ENCODE data around the gene RTN4. TPM values are rescaled to one million over a fixed set of nuclear protein-coding genes. Genes with fewer than 3 reads are reported as not detected.

The RTN4 gene
- total RNA-seq, 1 donor from 2014 or later: 275 TPM

DNA sequence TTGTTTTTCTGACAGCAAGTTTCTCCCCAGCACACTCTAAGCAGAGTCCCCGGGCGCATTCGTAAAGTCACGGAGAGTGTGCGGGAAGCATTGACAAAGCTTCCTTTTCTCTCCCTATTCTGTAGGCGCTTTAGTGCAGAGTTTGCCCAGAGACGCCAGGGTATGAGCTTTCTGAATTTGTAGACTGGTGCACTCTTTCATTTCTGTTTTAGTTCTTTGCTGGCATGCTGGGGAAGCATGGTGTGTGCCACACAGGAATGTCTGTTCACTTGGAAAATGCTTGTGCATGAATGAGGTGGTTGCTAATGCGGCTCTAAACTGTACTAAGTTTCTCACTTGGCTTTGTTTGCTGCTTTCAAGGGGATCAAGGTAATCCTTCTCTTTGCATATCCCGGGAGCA, 102.6 kb downstream of the RTN4 start:
- intact Hi-C loops (cut with DNase I): no loop called here
- ATAC-seq (no peak), DNase-seq (no peak)
- TF ChIP-seq, protein P1, sequence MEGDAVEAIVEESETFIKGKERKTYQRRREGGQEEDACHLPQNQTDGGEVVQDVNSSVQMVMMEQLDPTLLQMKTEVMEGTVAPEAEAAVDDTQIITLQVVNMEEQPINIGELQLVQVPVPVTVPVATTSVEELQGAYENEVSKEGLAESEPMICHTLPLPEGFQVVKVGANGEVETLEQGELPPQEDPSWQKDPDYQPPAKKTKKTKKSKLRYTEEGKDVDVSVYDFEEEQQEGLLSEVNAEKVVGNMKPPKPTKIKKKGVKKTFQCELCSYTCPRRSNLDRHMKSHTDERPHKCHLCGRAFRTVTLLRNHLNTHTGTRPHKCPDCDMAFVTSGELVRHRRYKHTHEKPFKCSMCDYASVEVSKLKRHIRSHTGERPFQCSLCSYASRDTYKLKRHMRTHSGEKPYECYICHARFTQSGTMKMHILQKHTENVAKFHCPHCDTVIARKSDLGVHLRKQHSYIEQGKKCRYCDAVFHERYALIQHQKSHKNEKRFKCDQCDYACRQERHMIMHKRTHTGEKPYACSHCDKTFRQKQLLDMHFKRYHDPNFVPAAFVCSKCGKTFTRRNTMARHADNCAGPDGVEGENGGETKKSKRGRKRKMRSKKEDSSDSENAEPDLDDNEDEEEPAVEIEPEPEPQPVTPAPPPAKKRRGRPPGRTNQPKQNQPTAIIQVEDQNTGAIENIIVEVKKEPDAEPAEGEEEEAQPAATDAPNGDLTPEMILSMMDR (IDR thresholded peaks at IDR 0.05): no peak
- Histone ChIP-seq H3K4me1 (no peaks in the 10 kb centered on the region), H3K4me3 (no peak overlapping the region), H3K27ac (no peak overlapping the region), H3K9me3 (no peaks in the 10 kb centered on the region), H3K27me3 (no peaks in the 10 kb centered on the region), H3K36me3 (no peaks in the 10 kb centered on the region)

DNA sequence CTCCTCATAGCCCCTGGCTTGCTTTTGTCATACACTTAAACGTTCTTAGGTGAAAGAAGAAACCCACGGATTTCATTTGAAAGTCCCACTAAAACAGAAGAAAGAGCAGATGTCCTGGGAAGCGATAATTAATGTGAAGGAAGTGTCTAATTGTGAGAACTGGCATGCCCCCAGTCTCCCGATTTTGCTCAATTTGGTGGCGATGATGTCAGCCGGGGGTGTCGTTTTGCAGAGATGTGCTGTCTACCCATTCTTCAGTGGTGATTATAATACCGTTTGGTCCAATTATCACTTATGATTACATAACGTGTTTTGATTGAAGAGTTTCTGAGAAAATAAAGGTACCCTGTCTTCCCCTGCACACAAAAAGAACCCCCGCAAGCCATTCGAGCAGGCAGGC, 103.1 kb downstream of the RTN4 start:
- no peak for ATAC-seq
- Histone ChIP-seq H3K9me3 (no peaks in the 10 kb centered on the region), H3K4me3 (no peak overlapping the region), H3K36me3 (no peaks in the 10 kb centered on the region), H3K4me1 (no peaks in the 10 kb centered on the region), H3K27me3 (no peaks in the 10 kb centered on the region), H3K27ac (no peak overlapping the region)
- intact Hi-C loops (cut with DNase I): no loop called here
- TF ChIP-seq, protein P1 (IDR thresholded peaks at IDR 0.05): no peak
- DNase-seq: no peak

DNA sequence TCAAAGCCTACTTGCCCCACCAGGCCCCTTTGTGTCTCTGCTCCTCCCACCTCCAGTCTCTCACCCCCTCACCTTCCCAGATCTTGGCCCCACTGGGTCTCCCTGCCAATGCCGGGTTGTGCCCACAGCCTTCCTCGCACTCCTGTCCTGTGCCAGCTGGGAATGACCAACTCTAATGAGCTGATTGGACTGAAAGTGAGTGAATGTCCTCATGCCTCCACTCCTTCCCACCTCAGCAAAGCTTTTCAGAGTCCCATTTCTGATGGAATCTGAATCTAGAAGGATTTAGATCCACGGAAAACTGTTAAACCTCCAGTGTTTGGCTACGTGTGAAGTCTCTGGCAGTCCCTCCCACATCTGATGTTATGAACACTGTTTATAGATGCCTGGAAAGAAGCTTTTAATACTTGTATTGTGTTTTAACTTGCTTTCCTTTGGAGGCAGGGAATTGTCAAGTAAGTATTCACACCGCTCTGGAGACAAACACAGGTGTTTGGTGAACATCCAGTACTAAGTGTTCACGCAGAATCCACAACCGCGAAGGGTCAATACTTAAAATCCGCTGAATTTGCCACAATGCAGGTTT, 103.9 kb downstream of the RTN4 start:
- intact Hi-C loops (cut with DNase I): no loop called here
- TF ChIP-seq, protein P1 (IDR thresholded peaks at IDR 0.05): no peak
- ATAC-seq: no peak
- Histone ChIP-seq H3K4me1 (no peaks in the 10 kb centered on the region), H3K27me3 (no peaks in the 10 kb centered on the region), H3K4me3 (no peak overlapping the region), H3K36me3 (no peaks in the 10 kb centered on the region), H3K27ac (no peak overlapping the region), H3K9me3 (no peaks in the 10 kb centered on the region)
- DNase-seq: no peak

DNA sequence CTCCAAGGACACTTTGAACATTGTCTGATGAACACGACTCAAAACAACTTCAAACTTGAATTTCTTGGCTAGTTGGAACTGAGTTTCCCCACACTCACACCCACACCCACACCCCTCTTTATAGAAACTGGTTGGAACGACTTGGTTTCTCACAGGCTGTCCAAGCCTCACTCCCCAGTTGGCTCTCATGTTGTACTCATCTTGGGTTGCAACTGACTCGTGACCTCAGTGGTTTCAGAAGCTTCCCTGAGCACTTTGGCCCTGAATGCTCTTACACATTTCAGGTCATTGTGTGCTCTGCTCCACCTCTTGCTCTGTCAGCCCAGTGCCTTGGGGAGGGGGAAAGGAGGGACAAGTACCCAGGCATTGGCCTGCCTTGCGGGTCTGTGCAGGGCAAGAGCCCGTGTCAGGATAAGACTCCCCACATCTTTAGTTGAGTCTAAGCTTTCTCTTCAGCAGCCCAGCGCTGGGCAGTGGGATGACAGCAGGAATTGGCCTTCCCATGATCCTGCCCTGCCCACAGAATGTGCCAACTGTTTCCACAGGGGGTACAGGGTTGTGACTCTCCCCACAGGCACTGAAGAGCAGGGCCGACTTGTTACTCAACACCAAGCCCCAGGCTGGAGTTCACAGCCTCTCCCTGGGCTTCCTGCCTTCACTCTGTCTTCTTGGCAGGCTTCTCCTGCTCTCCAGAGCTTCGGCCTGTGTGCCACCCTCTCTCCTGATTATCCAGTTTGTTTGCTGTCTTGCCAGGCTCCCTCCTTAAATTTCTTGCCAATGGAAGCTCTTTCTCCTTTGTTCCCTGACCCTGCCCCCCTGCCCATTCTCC, 104.6 kb downstream of the RTN4 start:
- Histone ChIP-seq H3K36me3 (no peaks in the 10 kb centered on the region), H3K27me3 (no peaks in the 10 kb centered on the region), H3K9me3 (no peaks in the 10 kb centered on the region), H3K4me3 (no peak overlapping the region), H3K27ac (peak overlapping the region; percentile 25), H3K4me1 (no peaks in the 10 kb centered on the region)
- DNase-seq (no peak), ATAC-seq (peak; percentile 78)
- intact Hi-C loops (cut with DNase I): no loop called here
- TF ChIP-seq, protein P1 (IDR thresholded peaks at IDR 0.05): no peak

DNA sequence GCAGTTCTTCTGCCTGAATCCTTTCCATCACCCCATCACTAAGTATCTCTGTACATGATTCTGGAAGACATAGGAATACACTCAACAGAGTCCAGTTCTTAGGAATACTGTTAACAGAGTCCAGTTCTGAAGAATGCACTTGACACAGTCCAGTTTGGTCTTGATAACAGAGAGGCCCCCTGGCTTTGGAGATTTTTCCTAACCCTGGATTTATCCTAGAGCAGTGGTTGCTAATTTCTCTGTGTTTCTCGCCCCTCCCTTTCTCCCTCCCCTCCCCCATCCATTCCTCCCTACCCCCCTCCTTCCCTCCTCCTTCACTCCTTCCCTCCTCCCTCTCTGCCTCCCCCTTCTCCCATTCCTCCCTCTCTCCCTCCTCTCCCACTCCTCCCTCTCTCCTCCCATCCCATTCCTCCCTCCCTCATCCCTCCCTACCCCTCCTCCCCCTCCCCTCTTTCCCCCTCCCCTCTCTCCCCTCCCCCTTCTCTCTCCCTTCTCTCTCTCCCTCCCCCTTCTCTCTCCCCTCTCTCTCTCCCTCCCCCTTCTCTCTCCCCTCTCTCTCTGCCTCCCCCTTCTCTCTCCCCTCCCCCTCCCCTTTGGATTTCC, 105.4 kb downstream of the RTN4 start:
- no peaks in the 10 kb centered on the region for H3K9me3 ChIP-seq
- H3K4me3 ChIP-seq: no peak overlapping the region
- intact Hi-C loops (cut with DNase I): no loop called here
- H3K4me1 ChIP-seq: no peaks in the 10 kb centered on the region
- DNase-seq: no peak
- no peaks in the 10 kb centered on the region for H3K27me3 ChIP-seq
- ATAC-seq: no peak
- H3K36me3 ChIP-seq: no peaks in the 10 kb centered on the region
- no peak overlapping the region for H3K27ac ChIP-seq
- TF ChIP-seq, protein P1 (IDR thresholded peaks at IDR 0.05): no peak
